GM21717 (cell line): ENCODE results near the gene ADAMTS19.

ENCODE experiments used
- ATAC-seq: cut with Tn5 transposase; IDR thresholded peaks from one replicate; pipeline ENCODE4 v1.9.1; 2021; ENCODE audit warnings: mild to moderate bottlenecking, moderate library complexity; ENCODE audit not compliant: unreplicated experiment

The ADAMTS19 gene

DNA sequence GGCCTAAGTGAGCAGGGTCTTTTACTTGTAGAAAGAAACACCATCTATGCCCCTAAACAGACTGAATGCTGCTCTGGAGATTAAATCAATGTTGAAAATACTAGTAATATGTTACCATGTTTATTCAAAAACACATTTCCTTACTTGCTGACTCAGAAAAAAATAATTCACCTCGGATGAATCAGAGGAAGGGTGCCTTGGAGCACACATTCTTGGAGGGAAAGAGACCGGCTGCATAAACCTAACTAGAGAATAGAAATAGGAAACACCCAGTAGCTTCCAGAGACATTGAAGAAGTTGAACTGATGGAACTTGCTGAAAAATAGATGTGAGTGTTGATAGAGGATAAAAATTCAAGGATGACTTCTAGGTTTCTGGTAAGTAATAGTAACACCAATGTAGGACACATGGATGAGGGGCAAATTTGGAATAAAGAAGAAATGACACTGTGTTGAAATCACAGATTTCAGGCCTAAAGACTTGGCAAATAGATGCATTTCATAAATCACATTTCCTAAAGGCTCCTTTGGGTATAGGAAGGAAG, 210.9 kb downstream of the ADAMTS19 start:
- ATAC-seq: no peak

DNA sequence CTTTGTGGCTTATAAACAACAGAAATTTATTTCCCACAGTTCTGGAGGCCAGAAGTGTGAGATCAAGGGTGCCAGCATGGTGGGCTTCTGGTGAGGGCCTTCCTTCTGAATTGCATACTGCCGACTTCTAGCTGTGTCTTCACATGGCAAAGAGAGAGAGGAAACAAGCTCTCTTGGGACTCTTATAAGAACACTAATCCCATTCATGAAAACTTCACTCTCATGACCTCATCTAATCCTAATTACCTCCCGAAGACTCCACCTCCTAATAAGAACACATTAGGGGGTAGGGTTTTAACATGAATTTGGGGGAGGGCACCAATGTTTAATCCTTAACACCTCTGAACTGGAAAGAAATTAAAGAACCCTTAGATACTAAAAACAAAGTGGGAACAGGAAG, 211.9 kb downstream of the ADAMTS19 start:
- ATAC-seq: no peak

DNA sequence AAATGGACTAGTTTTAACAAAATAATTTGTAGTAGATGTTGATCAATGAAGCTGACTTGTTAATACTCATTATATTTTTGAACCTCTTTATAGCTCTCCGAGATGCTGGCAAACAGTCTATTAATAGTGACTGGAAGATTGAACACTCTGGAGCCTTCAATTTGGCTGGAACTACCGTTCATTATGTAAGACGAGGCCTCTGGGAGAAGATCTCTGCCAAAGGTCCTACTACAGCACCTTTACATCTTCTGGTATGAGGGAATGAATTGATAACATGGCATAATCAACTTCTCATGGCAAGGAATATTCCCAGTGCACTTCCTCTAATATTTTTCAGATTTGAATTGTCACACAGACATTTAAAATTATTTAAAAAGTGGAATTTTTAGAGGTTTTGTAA, 219.6 kb downstream of the ADAMTS19 start:
- no peak for ATAC-seq

DNA sequence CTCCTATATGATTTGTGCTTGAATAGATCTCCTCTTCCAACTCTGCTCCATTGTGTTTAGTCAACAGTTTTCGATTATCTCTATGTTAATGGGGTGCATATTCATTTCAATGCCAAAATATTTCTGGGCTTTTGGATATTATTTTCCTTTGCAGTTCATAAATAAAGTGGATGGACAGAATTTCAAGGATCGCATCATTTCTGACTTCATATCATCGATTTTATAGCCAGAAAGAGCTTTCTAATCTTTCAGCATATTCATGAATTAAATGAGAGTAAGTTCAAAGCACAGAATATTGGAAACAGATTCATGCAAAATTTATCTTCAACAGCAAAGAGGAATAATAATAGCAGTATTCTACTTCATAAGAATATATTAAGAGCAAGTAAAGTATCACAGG, 227.8 kb downstream of the ADAMTS19 start:
- ATAC-seq: no peak

DNA sequence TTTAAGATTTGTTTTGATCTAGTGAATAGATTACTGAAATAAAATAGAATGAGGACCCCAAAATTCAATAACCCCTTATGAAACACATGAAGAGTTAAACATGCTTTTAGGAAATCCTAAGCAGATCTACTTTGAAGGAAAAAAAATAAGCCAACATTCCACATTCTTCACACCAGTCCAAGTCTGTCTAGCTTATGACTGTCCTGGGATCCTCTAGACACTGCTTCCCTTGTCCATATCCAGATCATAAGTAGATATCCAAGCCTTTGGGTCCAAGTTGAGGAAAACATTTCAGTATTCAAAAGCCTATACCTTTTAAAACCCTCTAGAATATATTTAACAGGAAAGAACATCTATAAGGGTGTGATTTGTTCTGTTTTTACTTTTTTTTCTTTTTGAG, 228.9 kb downstream of the ADAMTS19 start:
- ATAC-seq: no peak

DNA sequence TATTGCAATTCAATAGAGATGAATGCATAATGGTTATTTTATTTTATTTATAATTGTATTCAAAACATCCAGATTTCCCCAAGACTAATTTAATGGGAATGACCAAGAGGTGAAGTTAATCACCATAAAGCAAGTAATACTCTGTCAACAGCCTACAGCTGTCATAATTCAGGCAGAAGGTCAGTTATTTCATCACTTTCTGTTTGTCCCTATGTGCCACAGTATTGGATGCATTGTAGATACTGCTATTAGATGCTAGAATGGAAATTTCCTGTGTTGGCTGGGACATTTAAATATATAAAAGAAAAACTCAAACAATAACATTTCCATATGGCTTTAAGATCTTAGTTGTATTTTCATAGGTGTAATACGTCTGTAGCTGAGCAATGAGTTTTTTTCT, 231.1 kb downstream of the ADAMTS19 start:
- no peak for ATAC-seq

DNA sequence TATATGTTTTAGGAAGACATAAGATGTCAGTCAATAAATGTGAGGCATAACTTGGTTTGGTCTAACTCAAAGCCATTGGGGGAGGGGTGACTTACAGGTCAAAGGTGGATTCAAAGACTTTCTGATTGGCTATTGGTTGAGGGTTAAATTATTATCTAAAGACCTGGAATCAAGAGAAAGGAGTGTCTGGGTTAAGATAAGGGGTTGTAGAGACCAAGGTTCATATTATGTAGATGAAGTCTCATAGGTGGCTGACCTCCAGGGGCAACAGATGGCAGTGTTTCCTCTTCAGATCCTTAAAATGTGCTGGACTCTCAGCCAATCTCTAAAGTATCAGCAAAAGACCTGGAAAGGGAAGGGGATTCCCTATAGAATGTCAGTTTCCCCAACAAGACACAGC, 236.5 kb downstream of the ADAMTS19 start:
- no peak for ATAC-seq

DNA sequence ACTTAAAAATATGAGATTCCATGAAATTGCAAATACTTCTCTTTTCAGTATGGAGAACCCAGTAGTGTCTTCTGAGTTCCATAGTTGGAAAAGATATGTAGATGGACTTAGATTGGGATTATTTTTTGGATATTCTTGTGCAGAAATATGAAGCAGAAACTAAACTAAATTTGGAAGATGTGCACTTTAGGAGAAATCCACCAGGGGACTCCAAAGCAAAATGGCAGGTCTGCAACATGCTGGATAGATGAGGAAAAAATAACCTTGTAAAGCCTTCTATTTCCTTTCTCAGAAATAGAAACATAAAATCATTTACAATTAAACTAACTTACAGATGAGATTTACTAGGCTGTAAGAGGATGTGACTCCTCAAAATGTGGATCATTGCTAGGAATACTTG, 238.6 kb downstream of the ADAMTS19 start:
- ATAC-seq: no peak

DNA sequence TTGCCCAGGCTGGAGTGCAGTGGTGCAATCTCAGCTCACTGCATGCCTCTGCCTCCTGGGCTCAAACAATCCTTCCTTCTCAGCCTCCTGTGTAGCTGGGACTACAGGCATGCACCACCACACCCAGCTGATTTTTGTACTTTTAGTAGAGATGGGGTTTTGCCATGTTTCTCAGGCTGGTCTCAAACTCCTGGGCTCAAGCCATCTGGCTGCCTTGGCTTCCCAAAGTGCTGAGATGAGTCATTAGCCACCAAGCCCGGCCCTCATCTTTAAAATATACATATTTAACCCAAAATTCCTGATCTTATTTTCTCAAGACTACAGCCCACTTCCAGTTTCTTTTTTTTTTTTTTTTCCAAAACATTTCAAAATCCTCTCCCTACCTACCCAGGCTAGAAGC, 256.1 kb downstream of the ADAMTS19 start:
- ATAC-seq: no peak

DNA sequence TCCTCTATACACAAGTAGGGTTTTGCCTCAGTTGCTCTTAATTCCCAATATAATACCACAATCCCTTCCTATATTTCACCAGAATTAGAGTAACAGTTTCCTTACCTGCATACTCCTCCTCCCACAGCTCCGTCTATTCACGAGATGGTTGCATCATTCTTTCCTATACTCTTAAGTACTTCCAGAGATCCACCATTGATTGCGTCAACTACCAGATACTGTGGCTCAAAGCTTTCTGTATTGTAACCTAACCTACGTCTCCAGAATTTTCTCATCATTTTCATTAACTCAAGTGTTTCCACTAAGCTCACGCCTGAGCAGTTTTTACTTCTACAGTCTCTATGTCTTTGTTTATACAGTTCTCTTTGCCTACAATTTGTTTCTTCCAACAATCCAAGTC, 256.6 kb downstream of the ADAMTS19 start:
- no peak for ATAC-seq

DNA sequence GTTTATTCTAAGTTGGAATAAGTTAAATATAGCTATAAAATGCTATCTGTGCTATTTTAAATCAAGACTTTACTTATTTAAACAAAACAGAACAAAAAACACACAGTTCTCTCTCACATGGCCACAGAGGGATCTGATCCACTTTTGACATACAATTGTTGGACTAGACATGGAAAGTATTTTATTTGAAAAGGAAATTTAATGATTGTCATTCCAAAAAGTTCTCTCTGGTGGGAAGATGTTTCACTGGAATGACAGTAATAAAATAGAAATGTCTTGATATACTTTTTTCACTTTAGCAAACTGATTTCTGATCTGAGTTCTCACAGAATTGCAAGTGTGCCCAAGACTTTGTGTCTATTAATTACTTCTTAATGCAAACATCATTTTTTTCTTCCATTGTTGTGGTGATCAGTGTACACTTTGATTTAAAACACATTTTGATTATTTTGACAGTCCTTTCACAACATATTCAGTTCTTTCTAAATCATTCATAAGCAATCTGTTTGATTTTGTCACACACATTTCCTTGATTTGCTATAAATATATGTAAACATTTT, 257.7 kb downstream of the ADAMTS19 start:
- ATAC-seq: no peak

DNA sequence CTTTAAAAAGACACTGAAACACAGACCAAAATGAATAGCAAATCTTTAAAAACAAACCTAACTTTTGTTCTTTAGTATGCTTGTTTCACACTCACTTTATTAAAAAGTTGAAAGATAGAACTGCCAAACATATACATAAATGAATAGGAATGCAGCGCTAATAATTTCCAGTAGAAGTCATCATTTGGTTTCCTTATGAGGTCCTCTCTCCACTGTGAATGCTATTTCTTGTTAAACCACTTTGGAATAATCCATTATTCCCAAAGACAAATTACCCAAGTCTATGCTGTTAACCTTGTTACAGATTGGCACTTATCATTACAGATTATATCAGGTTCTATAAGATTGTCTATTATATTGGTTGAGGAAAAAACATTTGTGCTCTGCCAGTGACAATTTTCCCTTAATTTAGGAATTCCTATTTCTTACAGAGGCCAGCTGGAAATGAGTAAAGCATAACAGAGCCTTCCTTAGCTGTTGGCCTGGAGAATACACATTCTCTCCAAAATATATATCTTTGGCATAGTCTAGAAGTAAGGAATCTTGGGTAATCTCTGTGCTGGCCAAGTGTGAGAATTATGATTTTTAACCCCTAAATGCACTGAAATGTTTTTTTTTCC, 258.5 kb downstream of the ADAMTS19 start:
- no peak for ATAC-seq

DNA sequence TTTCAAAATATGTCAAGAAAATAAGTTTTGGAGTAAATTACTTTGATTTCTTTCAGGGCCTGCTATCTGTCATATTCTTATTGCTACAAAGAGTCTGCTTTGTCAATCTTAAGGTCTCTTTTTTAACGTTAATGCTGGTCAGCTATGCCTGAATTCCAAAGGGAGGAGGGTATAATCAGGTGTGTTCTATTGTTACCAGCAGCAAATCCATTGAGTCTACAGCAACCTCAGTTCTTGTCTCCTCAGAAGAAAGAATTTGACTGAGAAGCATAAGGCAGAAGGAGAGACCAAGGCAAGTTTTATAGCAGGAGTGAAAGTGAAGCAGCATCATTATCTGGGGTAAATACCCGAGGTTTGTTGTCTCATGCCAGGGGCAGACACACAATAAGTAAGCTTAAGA, 264.1 kb downstream of the ADAMTS19 start:
- ATAC-seq: no peak

DNA sequence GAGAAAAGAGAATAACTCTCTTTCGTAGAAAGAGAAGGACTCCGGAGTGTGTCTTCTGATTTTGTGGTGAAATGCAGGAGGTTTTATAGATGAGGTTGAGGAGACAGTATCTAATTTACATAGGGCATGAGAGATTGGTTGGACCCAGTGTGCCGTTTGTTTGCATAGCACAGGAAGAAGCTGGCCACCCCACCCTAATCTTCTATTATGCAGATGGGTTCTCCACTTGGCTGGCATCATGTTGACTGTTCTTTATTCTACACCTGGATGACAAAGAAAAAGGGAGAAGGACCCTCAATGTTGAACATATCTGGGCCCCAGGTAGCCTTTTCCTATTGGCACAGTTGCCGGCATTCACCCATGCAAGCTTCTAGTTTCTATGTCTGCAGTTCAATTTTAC, 264.5 kb downstream of the ADAMTS19 start:
- ATAC-seq: no peak

DNA sequence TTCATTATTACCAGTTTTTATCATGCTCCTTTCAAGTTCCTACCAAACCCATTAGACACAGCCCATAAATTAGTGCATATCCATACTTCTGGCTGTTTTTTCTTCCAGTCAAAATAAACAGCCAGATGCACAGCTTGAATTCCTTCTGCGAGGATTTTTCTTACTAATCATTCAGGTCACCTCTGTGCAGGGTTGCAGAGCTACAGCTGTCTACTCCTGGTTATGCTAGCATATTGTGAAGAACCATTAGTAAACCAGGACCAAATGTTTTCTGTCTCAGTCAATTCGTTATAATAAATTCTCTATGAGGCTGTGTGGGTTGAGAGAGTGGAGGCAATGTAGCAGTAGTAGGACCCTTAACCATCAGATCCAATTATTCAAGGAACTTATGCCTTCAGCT, 279.7 kb downstream of the ADAMTS19 start:
- no peak for ATAC-seq

DNA sequence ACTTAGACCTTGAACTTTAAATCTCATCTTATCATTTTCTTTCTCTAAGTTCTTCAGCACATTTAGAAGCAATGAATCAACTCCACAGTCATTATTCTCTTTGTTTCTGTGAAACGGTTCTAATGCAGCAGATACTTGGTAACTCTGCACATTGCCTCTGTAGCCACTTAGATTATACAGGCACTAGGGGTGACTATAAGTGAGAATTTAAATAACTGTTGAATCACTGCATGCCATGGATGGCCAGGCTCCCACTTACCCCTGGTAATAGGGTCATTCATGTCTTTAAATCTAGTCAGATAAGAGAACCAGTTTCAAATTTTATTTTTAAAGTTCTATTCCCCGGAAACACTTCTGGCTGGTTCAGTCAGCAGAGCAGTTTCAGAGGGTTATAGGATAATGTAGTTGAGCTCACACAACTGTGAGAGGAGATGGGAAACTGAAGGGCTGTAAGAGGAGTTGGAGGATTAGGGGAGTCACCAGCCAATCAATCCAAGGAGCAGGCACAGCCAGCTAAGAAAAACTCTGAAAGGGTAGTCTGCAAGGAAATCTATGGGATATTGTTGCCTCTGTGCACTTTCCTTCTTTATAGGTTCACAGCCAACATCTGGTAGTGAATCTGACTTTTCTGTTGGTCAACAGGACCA, 283.6 kb downstream of the ADAMTS19 start:
- ATAC-seq: no peak

DNA sequence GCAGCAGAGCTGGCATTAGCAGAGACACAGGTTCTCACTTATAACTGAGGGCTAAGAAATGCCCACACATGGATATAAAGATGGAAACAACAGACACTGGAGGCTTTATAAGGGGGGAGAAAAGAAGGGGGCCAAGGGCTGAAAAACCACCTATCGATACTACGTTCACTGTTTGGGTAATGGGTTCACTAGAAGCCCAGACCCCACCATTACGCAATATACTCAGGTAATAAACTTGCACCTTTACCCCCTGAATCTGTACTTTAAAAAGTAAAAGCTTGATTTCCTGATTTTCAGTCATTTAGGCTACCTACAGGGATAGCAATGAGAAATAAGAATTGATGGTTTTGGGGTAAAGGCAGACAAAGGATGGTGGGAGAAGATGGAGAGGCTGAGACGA, 285.9 kb downstream of the ADAMTS19 start:
- ATAC-seq: no peak

DNA sequence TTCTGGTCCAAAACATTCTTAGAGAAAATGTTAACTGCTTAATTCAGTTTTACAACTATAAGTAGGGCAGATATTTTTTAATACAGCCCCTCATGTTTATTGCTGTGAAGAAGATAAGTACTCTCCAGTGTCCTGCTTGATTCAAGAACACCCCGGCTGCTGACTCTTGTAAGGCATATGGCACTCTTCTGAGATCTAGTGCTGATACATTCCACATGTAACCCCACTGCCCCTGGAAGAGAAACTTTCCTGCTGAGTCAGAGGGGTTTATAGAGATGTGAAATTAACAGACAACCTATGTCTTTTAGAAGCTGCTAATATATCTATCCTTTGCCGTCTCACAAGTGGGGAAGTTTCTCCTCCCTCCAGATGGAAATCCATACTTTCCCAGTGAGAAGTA, 286.8 kb downstream of the ADAMTS19 start:
- no peak for ATAC-seq

DNA sequence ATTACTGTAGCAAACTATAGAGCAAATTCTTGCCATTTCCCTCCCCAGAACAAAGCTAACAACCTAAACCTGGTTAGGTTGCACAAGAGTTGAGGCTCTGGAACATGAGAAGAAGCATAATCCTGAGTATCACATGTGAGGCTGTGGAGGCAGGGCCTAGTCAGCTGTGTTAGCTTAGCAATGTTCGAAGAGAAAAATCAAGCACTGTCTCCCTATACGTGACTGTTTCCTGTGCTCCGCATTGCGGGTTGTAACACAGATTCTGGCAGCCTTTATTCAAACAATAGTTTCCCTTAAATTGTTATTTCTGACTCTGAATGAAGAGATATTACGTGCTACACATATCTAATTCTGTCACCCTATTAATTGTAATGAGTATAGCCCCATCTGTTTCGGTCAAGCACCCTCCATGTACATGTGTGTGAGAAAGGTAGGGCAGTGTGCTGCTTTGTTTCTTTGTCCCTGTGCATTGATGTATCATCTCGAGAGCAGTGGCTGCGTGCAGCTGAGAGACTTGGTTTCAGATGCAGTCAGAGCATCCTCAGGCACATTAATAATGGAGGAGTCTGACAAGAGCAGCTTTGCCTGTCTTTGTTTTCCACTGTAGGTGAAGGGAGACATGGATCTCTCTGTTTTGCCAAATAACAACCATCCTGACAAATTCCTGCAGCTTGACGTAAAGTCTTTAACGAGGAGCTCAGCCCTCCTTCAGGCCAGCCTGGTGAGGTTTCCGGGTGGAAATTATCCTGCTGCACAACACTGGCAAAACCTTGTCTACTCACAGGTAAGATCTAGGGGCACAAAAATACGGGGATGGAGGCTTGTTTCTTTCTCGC, 287.7 kb downstream of the ADAMTS19 start, which contains the start of gene MINAR2:
Gene MINAR2, plus strand, starts transcription at position 523 of the 836 bp plus-strand sequence. Its CDS starts 97 bp downstream, at position 620.
- no peak for ATAC-seq

DNA sequence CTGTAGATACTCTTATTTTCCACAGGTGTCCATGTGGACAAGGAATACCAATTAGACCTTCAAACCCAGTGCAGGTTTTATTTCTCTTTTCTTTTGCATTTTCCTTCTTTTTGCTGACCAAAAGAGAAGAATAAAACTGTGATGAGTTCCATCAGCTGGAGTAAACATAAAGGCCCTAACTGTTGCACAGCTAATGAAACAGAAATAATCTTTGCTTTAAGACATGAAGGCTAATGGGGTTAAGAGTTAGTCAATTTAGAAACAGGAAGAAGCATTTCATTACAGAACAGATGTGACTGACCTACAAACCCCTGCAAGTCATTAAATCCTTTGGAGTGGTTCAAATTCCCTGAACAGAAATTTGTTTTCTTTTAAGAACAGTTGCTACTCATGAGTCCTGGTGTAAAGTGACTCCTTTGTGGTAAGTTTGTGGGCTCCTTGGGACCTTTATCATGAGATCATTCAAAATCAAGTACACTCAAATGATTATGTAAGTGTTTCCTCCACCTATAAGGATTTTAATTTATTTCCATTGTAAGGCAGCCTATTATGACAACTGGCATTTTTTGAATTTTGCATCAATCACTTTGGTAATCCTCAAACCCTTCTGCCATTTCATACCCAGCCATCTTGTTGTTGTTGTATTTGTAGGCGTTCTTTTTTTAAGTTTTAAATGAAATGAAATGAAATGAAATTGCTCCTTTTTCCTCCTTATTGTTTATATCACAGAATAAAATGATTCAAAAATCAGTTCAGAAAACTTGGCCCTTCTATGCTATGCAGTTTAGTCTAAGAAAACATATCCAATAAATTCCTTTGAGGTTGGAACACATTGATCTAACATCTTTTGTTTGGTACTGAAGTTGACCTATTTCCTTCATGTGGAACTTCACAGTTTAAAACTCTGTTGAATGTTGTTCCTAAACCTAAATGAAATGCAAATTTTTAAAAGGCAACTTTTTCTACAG, 289.1 kb downstream of the ADAMTS19 start:
- no peak for ATAC-seq
